Brain microvascular endothelial cell (primary cell): ENCODE results near the gene UBE2J1.

Source experiments
- DNase-seq: peaks from one replicate; pipeline ENCODE4 v3.0.0-alpha.2; 2020
- H3K27ac ChIP-seq: fragments of 250-450 bp; sonication (Bioruptor Pico); 2 replicates; pipeline ENCODE4 v1.5.1; 2020; ENCODE audit warnings: mild to moderate bottlenecking, moderate library complexity
- H3K27me3 ChIP-seq: fragments of 250-450 bp; sonication (Bioruptor Pico); replicated peaks from 2 replicates; pipeline ENCODE4 v1.5.1; 2020; ENCODE audit warnings: mild to moderate bottlenecking
- H3K36me3 ChIP-seq: fragments of 250-450 bp; sonication (Bioruptor Pico); replicated peaks from 2 replicates; pipeline ENCODE4 v1.5.1; 2020; ENCODE audit warnings: mild to moderate bottlenecking
- H3K4me3 ChIP-seq: 2 replicates; pipeline ENCODE4 v1.5.1; 2011; ENCODE audit warnings: low read depth, mild to moderate bottlenecking, control low read depth, low read length, moderate library complexity
- CTCF ChIP-seq: IDR thresholded peaks from 2 replicates; pipeline ENCODE4 v1.5.1; 2011; ENCODE audit warnings: low read depth, mild to moderate bottlenecking, moderate library complexity, low read length, control low read depth, inconsistent platforms; ENCODE audit errors: missing control alignments
- in situ Hi-C: cut with HindIII; loops from 2 replicates; pipeline ENCODE4 v1.10.0; 2017; ENCODE audit warnings: low sequenced_read_pairs, low pct_ligation_motif_present

UBE2J1 gene

GRCh38 chr6:89385156-89385667, 32.7 kb upstream of the UBE2J1 start:
- no peak overlapping the region for H3K4me3 ChIP-seq
- no peak for DNase-seq
- H3K36me3 ChIP-seq = no peaks in the 10 kb centered on the region
- in situ Hi-C loops = no loop called here
- H3K27ac ChIP-seq = no peak overlapping the region
- no peak for TF ChIP-seq CTCF
- no peaks in the 10 kb centered on the region for H3K27me3 ChIP-seq

GRCh38 chr6:89381031-89381430, 28.5 kb upstream of the UBE2J1 start:
- Histone ChIP-seq H3K27ac (no peak overlapping the region), H3K27me3 (no peaks in the 10 kb centered on the region), H3K36me3 (no peaks in the 10 kb centered on the region), H3K4me3 (no peak overlapping the region)
- DNase-seq = no peak
- TF ChIP-seq CTCF = no peak
- in situ Hi-C loops = no loop called here

- no peak for DNase-seq
- Histone ChIP-seq H3K27me3 (no peaks in the 10 kb centered on the region), H3K27ac (no peak overlapping the region), H3K4me3 (no peak overlapping the region), H3K36me3 (no peaks in the 10 kb centered on the region)
- in situ Hi-C loops = no loop called here
- no peak for TF ChIP-seq CTCF
Observed at GRCh38 chr6:89379281-89379680, 26.8 kb upstream of the UBE2J1 start.

- TF ChIP-seq CTCF = no peak
- no peaks in the 10 kb centered on the region for H3K27me3 ChIP-seq
- H3K4me3 ChIP-seq = no peak overlapping the region
- H3K27ac ChIP-seq = no peak overlapping the region
- in situ Hi-C loops = no loop called here
- no peaks in the 10 kb centered on the region for H3K36me3 ChIP-seq
- DNase-seq = no peak
Observed at GRCh38 chr6:89378628-89379027, 26.1 kb upstream of the UBE2J1 start.

GRCh38 chr6:89375427-89376267, 23.1 kb upstream of the UBE2J1 start:
- TF ChIP-seq CTCF = peak; percentile 29
- Histone ChIP-seq H3K36me3 (no peaks in the 10 kb centered on the region), H3K4me3 (no peak overlapping the region), H3K27ac (no peak overlapping the region), H3K27me3 (no peaks in the 10 kb centered on the region)
- no peak for DNase-seq
- in situ Hi-C loops = no loop called here

- Histone ChIP-seq H3K4me3 (no peak overlapping the region), H3K27me3 (no peaks in the 10 kb centered on the region), H3K27ac (no peak overlapping the region), H3K36me3 (no peaks in the 10 kb centered on the region)
- TF ChIP-seq CTCF = no peak
- DNase-seq = no peak
- in situ Hi-C loops = no loop called here
Observed at GRCh38 chr6:89372506-89372901, 20.0 kb upstream of the UBE2J1 start.
